ENCODE measurements around the gene CADM2.

DNA sequence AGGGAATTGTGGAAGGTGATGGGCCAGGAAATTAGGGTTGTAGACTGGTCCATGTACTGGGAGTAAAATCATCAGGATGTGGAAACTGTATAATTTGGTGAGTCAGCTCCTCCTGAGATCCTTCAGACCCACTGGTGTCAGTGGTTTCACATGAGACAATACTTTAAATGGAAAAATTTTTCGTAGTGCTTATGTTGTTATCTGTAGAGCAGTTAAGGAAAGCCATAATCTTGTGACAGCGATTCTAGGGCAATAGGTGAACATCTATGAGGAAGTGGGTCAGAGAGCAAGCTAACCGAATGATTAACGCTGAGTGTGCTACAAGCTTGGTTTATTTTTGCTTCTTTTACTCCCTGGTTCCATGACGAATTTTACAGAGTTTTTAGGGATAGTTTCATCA, 200.6 kb downstream of the CADM2 start:
- no peak for TF ChIP-seq YY1 (tag by site-specific recombination; IDR thresholded peaks at IDR 0.05)
- TF ChIP-seq SP2 (tag by site-specific recombination; IDR thresholded peaks at IDR 0.05) = no peak
- no peak for TF ChIP-seq ZNF48 (tag by site-specific recombination; IDR thresholded peaks at IDR 0.05)
- TF ChIP-seq MYNN (tag by site-specific recombination; IDR thresholded peaks at IDR 0.05; ENCODE audit: borderline replicate concordance) = no peak
- no peak for TF ChIP-seq ZNF133 (tag by site-specific recombination; IDR thresholded peaks at IDR 0.05)
- TF ChIP-seq, protein P1, sequence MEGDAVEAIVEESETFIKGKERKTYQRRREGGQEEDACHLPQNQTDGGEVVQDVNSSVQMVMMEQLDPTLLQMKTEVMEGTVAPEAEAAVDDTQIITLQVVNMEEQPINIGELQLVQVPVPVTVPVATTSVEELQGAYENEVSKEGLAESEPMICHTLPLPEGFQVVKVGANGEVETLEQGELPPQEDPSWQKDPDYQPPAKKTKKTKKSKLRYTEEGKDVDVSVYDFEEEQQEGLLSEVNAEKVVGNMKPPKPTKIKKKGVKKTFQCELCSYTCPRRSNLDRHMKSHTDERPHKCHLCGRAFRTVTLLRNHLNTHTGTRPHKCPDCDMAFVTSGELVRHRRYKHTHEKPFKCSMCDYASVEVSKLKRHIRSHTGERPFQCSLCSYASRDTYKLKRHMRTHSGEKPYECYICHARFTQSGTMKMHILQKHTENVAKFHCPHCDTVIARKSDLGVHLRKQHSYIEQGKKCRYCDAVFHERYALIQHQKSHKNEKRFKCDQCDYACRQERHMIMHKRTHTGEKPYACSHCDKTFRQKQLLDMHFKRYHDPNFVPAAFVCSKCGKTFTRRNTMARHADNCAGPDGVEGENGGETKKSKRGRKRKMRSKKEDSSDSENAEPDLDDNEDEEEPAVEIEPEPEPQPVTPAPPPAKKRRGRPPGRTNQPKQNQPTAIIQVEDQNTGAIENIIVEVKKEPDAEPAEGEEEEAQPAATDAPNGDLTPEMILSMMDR (tag by site-specific recombination; IDR thresholded peaks at IDR 0.05) = no peak
- no peak for TF ChIP-seq ZBTB1 (tag by site-specific recombination; IDR thresholded peaks at IDR 0.05)
- TF ChIP-seq KLF7 (tag by site-specific recombination; IDR thresholded peaks at IDR 0.05; ENCODE audit: borderline replicate concordance) = no peak
- TF ChIP-seq, protein P2, sequence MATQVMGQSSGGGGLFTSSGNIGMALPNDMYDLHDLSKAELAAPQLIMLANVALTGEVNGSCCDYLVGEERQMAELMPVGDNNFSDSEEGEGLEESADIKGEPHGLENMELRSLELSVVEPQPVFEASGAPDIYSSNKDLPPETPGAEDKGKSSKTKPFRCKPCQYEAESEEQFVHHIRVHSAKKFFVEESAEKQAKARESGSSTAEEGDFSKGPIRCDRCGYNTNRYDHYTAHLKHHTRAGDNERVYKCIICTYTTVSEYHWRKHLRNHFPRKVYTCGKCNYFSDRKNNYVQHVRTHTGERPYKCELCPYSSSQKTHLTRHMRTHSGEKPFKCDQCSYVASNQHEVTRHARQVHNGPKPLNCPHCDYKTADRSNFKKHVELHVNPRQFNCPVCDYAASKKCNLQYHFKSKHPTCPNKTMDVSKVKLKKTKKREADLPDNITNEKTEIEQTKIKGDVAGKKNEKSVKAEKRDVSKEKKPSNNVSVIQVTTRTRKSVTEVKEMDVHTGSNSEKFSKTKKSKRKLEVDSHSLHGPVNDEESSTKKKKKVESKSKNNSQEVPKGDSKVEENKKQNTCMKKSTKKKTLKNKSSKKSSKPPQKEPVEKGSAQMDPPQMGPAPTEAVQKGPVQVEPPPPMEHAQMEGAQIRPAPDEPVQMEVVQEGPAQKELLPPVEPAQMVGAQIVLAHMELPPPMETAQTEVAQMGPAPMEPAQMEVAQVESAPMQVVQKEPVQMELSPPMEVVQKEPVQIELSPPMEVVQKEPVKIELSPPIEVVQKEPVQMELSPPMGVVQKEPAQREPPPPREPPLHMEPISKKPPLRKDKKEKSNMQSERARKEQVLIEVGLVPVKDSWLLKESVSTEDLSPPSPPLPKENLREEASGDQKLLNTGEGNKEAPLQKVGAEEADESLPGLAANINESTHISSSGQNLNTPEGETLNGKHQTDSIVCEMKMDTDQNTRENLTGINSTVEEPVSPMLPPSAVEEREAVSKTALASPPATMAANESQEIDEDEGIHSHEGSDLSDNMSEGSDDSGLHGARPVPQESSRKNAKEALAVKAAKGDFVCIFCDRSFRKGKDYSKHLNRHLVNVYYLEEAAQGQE (tag by site-specific recombination; IDR thresholded peaks at IDR 0.05) = no peak
